Measurements from ENCODE around the gene DKKL1. TPM values are rescaled to one million over a fixed set of nuclear protein-coding genes. Genes with fewer than 3 reads are reported as not detected.

DKKL1 gene
- total and polyA plus RNA-seq, 12 donors = 0.20 to 0.54 (median 0.24) TPM; not detected in 8

DNA sequence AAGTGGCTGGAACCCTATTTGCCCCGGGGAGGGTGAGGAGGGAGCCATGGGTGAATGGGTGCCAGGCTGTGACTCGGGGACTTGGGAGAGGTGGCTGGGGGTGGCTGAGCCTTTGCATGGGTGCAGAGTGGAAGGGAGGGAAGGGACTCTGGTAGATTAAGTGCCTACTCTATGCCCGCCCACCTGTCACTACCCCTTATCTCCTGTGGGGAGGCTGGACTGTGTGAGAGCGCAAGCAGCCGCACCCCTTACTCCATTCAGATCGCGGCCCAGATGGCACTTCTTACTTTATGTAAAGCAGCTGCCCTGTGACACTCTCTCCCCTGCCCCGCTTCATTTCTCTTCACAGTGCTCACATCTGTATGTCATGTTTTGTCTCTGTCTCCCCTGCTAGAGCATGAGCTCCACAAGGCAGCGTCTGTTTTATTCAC is 27.3 kb downstream of the DKKL1 start:
- no peaks in the 10 kb centered on the region for H3K9me3 ChIP-seq
- no peak overlapping the region for H3K27ac ChIP-seq
- H3K27me3 ChIP-seq = peaks cover 4 to 48% (median 9%) of the 10 kb centered on the region in 7 donors
- TF ChIP-seq, protein P1, sequence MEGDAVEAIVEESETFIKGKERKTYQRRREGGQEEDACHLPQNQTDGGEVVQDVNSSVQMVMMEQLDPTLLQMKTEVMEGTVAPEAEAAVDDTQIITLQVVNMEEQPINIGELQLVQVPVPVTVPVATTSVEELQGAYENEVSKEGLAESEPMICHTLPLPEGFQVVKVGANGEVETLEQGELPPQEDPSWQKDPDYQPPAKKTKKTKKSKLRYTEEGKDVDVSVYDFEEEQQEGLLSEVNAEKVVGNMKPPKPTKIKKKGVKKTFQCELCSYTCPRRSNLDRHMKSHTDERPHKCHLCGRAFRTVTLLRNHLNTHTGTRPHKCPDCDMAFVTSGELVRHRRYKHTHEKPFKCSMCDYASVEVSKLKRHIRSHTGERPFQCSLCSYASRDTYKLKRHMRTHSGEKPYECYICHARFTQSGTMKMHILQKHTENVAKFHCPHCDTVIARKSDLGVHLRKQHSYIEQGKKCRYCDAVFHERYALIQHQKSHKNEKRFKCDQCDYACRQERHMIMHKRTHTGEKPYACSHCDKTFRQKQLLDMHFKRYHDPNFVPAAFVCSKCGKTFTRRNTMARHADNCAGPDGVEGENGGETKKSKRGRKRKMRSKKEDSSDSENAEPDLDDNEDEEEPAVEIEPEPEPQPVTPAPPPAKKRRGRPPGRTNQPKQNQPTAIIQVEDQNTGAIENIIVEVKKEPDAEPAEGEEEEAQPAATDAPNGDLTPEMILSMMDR (IDR thresholded peaks at IDR 0.05) = no peak
- WGBS, 2 donors = 37 to 39% methylated on average over 9 of the region's 9 CpGs
- H3K4me3 ChIP-seq = no peak overlapping the region
- DNase-seq (no peak), ATAC-seq (no peak)
- no peaks in the 10 kb centered on the region for H3K36me3 ChIP-seq
- peaks cover 0 to 6% (median 0%) of the 10 kb centered on the region in 9 donors for H3K4me1 ChIP-seq
- intact Hi-C loops (cut with DNase I) = loop anchor here in 5 of 10 donors (5.0 to 10.0 kb wide), 5 partner anchors 46 to 181 kb away; partner anchors contain the start of gene SLC17A7 (in 1 of the 5)

DNA sequence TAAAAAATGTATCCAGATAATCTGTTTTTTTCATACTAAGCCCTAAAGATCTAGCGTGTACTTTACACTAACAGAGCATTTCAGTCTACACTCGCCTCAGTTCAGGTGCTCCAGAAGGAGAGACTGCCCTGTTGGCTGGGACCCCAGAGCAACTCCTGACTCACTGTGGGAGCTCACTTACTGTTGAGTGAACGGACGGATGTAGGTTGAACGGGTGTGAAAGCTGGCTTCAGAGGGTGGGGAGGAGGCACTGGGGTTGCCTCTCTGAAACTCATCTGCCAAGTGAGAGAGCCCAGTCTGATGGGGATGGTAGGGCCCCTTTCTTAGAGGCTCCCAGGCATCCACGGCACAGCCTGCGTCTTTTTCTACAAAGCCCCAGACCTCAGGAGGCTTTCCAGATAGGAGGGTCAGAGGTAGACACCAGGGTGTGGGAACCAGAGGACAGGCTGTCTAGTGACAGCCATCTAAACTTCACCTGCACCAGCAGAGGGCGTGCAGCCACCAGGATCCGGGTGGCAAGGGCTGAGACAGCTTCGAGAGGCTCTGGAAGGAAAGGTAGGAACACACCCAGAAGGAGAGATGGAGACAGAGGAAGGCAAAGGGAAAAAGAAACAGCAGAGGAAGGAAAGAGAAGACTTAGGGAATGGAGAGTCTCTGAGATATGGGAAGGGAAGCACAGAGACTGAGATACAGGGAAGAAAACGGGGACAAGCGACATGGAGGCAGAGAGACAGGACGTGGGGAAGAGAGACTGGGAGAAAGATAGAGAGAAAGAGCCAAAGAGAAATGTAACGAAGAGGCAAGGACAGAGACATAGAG is 28.1 kb downstream of the DKKL1 start:
- Histone ChIP-seq H3K27me3 (peaks cover 4 to 48% (median 9%) of the 10 kb centered on the region in 7 donors), H3K4me3 (no peak overlapping the region), H3K9me3 (no peaks in the 10 kb centered on the region), H3K36me3 (no peaks in the 10 kb centered on the region), H3K4me1 (peaks cover 0 to 6% (median 0%) of the 10 kb centered on the region in 9 donors), H3K27ac (no peak overlapping the region)
- peak; percentile 68 to 91 (median 84) for ATAC-seq
- intact Hi-C loops (cut with DNase I) = loop anchor here (1.0 to 10.0 kb wide), 7 partner anchors 46 to 181 kb away; partner anchors contain the start of gene SLC17A7 (in 1 of the 10)
- peak; percentile 73 to 80 for DNase-seq
- TF ChIP-seq, protein P1 (IDR thresholded peaks at IDR 0.05) = peak; percentile 65 to 90 (median 83)
- 23% methylated on average over 14 of the region's 14 CpGs for WGBS, 2 donors

DNA sequence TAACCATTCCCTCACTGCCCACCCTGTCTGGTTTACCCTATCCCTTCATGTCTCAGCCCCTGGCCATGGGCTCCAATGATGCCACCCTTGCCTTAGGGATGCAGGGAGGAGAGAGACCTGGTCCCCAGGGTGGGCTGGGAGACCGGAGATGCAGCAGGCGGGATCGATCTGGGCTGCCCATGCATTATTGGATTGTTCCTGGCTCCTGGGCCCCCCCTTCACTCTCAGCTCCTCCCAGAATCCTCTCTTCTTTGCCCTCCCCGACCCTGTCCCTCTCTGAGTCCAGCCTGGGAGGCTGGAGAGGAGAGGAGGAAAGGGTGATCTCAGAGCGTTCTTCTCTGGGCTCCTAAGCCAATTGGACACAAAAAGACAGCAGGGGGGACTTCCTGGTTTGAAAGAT is 30.2 kb downstream of the DKKL1 start:
- Histone ChIP-seq H3K4me1 (peaks cover 0 to 6% (median 0%) of the 10 kb centered on the region in 9 donors), H3K36me3 (no peaks in the 10 kb centered on the region), H3K27ac (no peak overlapping the region), H3K9me3 (no peaks in the 10 kb centered on the region), H3K27me3 (peaks cover 5 to 46% (median 13%) of the 10 kb centered on the region in 7 donors), H3K4me3 (no peak overlapping the region)
- TF ChIP-seq, protein P1 (IDR thresholded peaks at IDR 0.05) = no peak
- DNase-seq = no peak
- WGBS, 2 donors = 38 to 53% methylated on average over 5 of the region's 5 CpGs
- no peak for ATAC-seq
- intact Hi-C loops (cut with DNase I) = loop anchor here in 6 of 10 donors (2.0 to 10.0 kb wide), 6 partner anchors 43 to 178 kb away; partner anchors contain the start of gene SLC17A7 (in 1 of the 6)

GRCh38 chr19:49395581-49396407 is 32.1 kb downstream of the DKKL1 start:
- Histone ChIP-seq H3K36me3 (no peaks in the 10 kb centered on the region), H3K4me1 (peaks cover 0 to 6% (median 0%) of the 10 kb centered on the region in 9 donors), H3K4me3 (no peak overlapping the region), H3K27me3 (peaks cover 5 to 33% (median 9%) of the 10 kb centered on the region in 7 donors), H3K27ac (no peak overlapping the region), H3K9me3 (no peaks in the 10 kb centered on the region)
- 75% methylated on average over 15 of the region's 15 CpGs for WGBS, 2 donors
- no peak for DNase-seq
- intact Hi-C loops (cut with DNase I) = loop anchor here in 1 of 10 donors (10.0 kb wide), 1 partner anchor 149 kb away; no protein-coding TSS in a partner anchor
- ATAC-seq = no peak
- TF ChIP-seq, protein P1 (IDR thresholded peaks at IDR 0.05) = no peak
